Prostate gland (tissue), 2 donors: ENCODE measurements around the gene CCDC30. TPM values are rescaled to one million over a fixed set of nuclear protein-coding genes. Genes with fewer than 3 reads are reported as not detected.

Experiments
- DNase-seq: peaks from one replicate; pipeline ENCODE4 v3.0.0-alpha.2; 2019; ENCODE audit warnings: low spot score
- H3K27ac ChIP-seq, 2 donors: fragments of 200-600 bp; sonication (generic); 2 replicates each; pipeline ENCODE4 v1.5.1; 2017 to 2019
- H3K27me3 ChIP-seq: fragments of 200-600 bp; sonication (generic); replicated peaks from 2 replicates; pipeline ENCODE4 v1.5.1; 2019; ENCODE audit not compliant: insufficient read depth
- H3K36me3 ChIP-seq, 2 donors: fragments of 200-600 bp; sonication (generic); 1 replicate in 1 of 2; 2 replicates in 1 of 2; pipeline versions ENCODE4 v1.5.1 to v1.8.1; 2017 to 2019
- H3K4me1 ChIP-seq: fragments of 200-600 bp; sonication (generic); replicated peaks from 2 replicates; pipeline ENCODE4 v1.5.1; 2019
- H3K4me3 ChIP-seq, 2 donors: fragments of 200-600 bp; sonication (generic); 2 replicates each; pipeline ENCODE4 v1.5.1; 2017 to 2019
- H3K9me3 ChIP-seq: fragments of 200-600 bp; sonication (generic); 2 replicates; pipeline ENCODE4 v1.5.1; 2017
- POLR2A ChIP-seq: fragments of 450-650 bp; IDR thresholded peaks from one replicate; pipeline ENCODE4 v1.6.1; 2016; ENCODE audit warnings: antibody characterized with exemption, mild to moderate bottlenecking
- POLR2AphosphoS5 ChIP-seq: sonication (generic); formaldehyde crosslinking; IDR thresholded peaks from one replicate; pipeline ENCODE4 v1.6.1; 2017; ENCODE audit warnings: antibody characterized with exemption
- WGBS: methylation state at CpG from one replicate; pipeline ENCODE4 v1.1.5; 2018; 5-methylcytosine and 5-hydroxymethylcytosine counted together
- intact Hi-C: fragments of 100-400 bp; cut with DNase I; formaldehyde crosslinking; loops from one replicate; pipeline ENCODE4 v1.14.2; 2022
- total RNA-seq, 2 donors: library from RNA; depleted of rRNA; stranded (reverse); fragments of >200 nt; gene quantifications; one replicate each; pipeline ENCODE4 v1.1.0, GENCODE V29; 2016
- TF ChIP-seq, protein P1 (sequence below), 4 experiments: fragments of 200-600 bp in 2 of 4; fragments of 450-650 bp in 2 of 4; sonication (generic) in 2 of 4; IDR thresholded peaks; 1 replicate in 3 of 4; 2 replicates in 1 of 4; pipeline ENCODE4 v1.5.1; 2016 to 2019; ENCODE audit warnings: antibody characterized with exemption in 4 of 4, mild to moderate bottlenecking in 2 of 4, moderate library complexity in 2 of 4

The CCDC30 gene
- total RNA-seq, 2 donors from 2014 or later, result 1.8 to 6.2 TPM

DNA sequence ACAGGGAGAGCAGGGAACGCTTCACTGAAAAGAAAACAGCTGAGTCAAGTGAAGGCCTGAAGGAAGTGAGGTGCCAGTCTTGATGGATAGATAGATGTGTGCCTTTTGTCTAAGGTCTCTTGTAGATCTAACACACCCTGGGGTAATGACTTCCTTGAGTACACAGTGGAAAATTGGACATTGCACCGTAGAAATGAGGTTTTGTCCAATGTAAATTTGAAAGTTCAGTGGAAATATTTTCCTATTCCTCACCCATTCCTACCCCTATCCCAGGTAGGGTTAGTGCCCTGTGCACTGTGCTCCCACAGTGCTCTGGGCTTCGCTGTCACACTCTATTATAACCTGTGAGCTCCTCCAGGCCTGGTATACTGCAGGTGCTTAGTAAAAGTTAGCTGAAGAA lies 31.6 kb upstream of the CCDC30 start:
- no peaks in the 10 kb centered on the region for H3K27me3 ChIP-seq
- no peaks in the 10 kb centered on the region for H3K36me3 ChIP-seq
- H3K27ac ChIP-seq, result no peak overlapping the region
- H3K9me3 ChIP-seq, result no peaks in the 10 kb centered on the region
- H3K4me3 ChIP-seq, result no peak overlapping the region
- no peaks in the 10 kb centered on the region for H3K4me1 ChIP-seq
- intact Hi-C loops, result no loop called here
- no peak for DNase-seq
- TF ChIP-seq POLR2AphosphoS5 (no peak), POLR2A (no peak)
- TF ChIP-seq, protein P1, sequence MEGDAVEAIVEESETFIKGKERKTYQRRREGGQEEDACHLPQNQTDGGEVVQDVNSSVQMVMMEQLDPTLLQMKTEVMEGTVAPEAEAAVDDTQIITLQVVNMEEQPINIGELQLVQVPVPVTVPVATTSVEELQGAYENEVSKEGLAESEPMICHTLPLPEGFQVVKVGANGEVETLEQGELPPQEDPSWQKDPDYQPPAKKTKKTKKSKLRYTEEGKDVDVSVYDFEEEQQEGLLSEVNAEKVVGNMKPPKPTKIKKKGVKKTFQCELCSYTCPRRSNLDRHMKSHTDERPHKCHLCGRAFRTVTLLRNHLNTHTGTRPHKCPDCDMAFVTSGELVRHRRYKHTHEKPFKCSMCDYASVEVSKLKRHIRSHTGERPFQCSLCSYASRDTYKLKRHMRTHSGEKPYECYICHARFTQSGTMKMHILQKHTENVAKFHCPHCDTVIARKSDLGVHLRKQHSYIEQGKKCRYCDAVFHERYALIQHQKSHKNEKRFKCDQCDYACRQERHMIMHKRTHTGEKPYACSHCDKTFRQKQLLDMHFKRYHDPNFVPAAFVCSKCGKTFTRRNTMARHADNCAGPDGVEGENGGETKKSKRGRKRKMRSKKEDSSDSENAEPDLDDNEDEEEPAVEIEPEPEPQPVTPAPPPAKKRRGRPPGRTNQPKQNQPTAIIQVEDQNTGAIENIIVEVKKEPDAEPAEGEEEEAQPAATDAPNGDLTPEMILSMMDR (IDR thresholded peaks at IDR 0.05), result no peak
- 74% methylated on average over 3 of the region's 3 CpGs for WGBS

DNA sequence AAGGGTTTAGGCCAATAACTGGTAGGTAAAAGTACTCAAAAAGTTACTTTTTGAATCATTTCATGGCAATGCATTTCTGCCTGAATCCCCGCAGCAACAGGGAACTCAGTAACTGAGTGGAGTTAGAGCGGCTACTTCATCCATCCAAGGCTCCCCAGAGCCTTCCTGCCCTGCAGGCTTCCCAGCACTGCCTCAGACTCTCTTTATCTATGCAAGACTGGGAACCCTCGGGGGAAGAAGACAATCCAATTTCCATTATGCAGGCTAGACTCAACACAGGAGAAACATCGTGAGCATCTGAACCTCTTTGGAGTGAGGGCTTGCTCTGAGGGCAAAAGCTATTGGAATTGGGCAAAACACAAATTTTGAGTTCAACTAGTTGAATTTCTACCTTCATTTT lies 30.4 kb upstream of the CCDC30 start:
- H3K36me3 ChIP-seq, result no peaks in the 10 kb centered on the region
- H3K27ac ChIP-seq, result no peak overlapping the region
- intact Hi-C loops, result no loop called here
- TF ChIP-seq, protein P1 (IDR thresholded peaks at IDR 0.05), result no peak
- TF ChIP-seq POLR2AphosphoS5, result no peak
- TF ChIP-seq POLR2A, result no peak
- WGBS, result 88% methylated on average over 4 of the region's 4 CpGs
- no peak for DNase-seq
- H3K4me3 ChIP-seq, result no peak overlapping the region
- H3K27me3 ChIP-seq, result no peaks in the 10 kb centered on the region
- no peaks in the 10 kb centered on the region for H3K4me1 ChIP-seq
- no peaks in the 10 kb centered on the region for H3K9me3 ChIP-seq

DNA sequence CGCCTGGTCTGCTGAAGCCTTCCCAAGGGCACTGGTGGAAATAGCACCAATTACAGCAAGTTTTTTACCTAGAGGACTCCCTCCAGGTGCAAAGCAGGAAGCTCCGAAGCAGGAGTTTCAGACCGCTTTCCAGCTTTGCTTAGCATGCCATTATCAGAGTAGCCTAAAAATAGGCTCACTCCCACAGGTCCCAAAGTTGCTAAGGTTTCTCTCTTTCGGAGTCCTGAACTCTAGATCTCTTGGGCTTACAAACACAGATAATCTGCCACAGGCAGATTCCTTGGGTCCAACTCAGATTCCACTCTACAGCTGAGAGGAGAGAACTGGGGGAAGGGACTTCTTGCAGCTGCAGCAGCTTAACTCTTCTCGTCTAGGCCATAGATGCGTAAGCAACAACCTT lies 29.7 kb upstream of the CCDC30 start:
- Histone ChIP-seq H3K4me3 (no peak overlapping the region), H3K4me1 (no peaks in the 10 kb centered on the region), H3K27me3 (no peaks in the 10 kb centered on the region), H3K36me3 (no peaks in the 10 kb centered on the region), H3K27ac (no peak overlapping the region), H3K9me3 (no peaks in the 10 kb centered on the region)
- WGBS, result 88% methylated on average over 6 of the region's 6 CpGs
- intact Hi-C loops, result no loop called here
- TF ChIP-seq, protein P1 (IDR thresholded peaks at IDR 0.05), result no peak
- TF ChIP-seq POLR2AphosphoS5 (no peak), POLR2A (no peak)
- no peak for DNase-seq

DNA sequence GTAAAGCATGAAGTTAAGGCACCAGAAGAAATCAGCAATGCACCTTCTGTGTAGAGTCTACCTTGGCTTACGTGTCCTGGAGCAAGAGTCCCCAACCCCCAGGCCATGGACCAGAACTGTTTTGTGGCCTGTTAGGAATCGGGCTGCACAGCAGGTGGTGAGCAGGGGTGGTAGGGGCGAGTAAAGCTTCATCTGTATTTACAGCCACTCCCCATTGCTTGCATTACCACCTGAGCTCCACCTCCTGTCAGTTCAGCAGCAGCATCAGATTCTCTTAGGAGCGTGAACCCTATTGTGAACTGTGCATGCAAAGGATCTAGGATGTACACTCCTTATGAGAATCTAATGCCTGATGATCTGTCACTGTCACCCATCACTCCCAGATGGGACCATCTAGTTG lies 28.7 kb upstream of the CCDC30 start:
- TF ChIP-seq, protein P1 (IDR thresholded peaks at IDR 0.05), result no peak
- no peak for TF ChIP-seq POLR2AphosphoS5
- TF ChIP-seq POLR2A, result no peak
- no peaks in the 10 kb centered on the region for H3K4me1 ChIP-seq
- H3K27ac ChIP-seq, result no peak overlapping the region
- no peak overlapping the region for H3K4me3 ChIP-seq
- WGBS, result 94% methylated on average over 4 of the region's 4 CpGs
- DNase-seq, result no peak
- intact Hi-C loops, result no loop called here
- no peaks in the 10 kb centered on the region for H3K36me3 ChIP-seq
- H3K27me3 ChIP-seq, result no peaks in the 10 kb centered on the region
- no peaks in the 10 kb centered on the region for H3K9me3 ChIP-seq

DNA sequence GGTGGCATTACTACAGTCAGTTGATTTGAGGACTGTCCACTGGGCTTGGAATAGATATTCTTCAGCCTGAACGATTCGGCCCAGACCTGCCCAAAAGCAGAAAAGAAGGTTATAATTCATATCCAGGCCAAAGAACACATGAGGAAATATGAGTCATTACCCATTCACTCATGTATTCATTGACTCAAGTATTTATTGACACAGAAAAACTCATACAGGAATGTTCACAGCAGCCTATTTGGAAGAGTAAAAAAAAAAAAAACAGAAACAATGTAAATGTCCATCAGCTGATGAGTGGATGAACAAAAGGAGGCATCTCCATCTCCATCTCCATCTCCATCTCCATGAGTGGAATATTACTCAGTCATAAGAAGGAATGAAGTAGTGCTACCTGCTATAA lies 23.1 kb upstream of the CCDC30 start:
- 45% methylated on average over 2 of the region's 2 CpGs for WGBS
- intact Hi-C loops, result no loop called here

More for the DNA sequence above, 23.1 kb upstream of the CCDC30 start:
- Histone ChIP-seq H3K36me3 (no peaks in the 10 kb centered on the region), H3K27me3 (no peaks in the 10 kb centered on the region), H3K4me1 (no peaks in the 10 kb centered on the region), H3K27ac (no peak overlapping the region), H3K9me3 (no peaks in the 10 kb centered on the region), H3K4me3 (no peak overlapping the region)
- TF ChIP-seq POLR2AphosphoS5 (peak; percentile 43), POLR2A (no peak)
- TF ChIP-seq, protein P1 (IDR thresholded peaks at IDR 0.05), result no peak
- no peak for DNase-seq
